Measurements from ENCODE around the gene ZNF316. TPM values are rescaled to one million over a fixed set of nuclear protein-coding genes. Genes with fewer than 3 reads are reported as not detected.

Gene ZNF316
- total RNA-seq, 4 donors from 2014 or later = 15.6 to 39.5 (median 27.3) TPM

GRCh38 chr7:6650521-6651011 is 13.4 kb downstream of the ZNF316 start:
- Histone ChIP-seq H3K27me3 (no peaks in the 10 kb centered on the region), H3K27ac (no peak overlapping the region), H3K4me1 (no peaks in the 10 kb centered on the region), H3K36me3 (no peaks in the 10 kb centered on the region), H3K9me3 (no peaks in the 10 kb centered on the region), H3K4me3 (no peak overlapping the region)
- intact Hi-C loops (cut with DNase I; ENCODE audit: low total_unique reads) = no loop called here
- TF ChIP-seq CTCF (IDR thresholded peaks at IDR 0.05) = no peak
- no peak for TF ChIP-seq POLR2A (IDR thresholded peaks at IDR 0.05)
- no peak for DNase-seq

- H3K36me3 ChIP-seq = no peaks in the 10 kb centered on the region
Measured at GRCh38 chr7:6651851-6652445, 14.8 kb downstream of the ZNF316 start.

GRCh38 chr7:6652446-6653011 is 15.4 kb downstream of the ZNF316 start:
- H3K4me3 ChIP-seq = no peak overlapping the region
- TF ChIP-seq CTCF (IDR thresholded peaks at IDR 0.05) (no peak), POLR2A (IDR thresholded peaks at IDR 0.05) (no peak)
- no peaks in the 10 kb centered on the region for H3K27me3 ChIP-seq
- H3K4me1 ChIP-seq = no peaks in the 10 kb centered on the region
- H3K36me3 ChIP-seq = no peaks in the 10 kb centered on the region
- intact Hi-C loops (cut with DNase I; ENCODE audit: low total_unique reads) = no loop called here
- H3K27ac ChIP-seq = no peak overlapping the region
- H3K9me3 ChIP-seq = no peaks in the 10 kb centered on the region
- DNase-seq = no peak

More at GRCh38 chr7:6651851-6652445, 14.8 kb downstream of the ZNF316 start:
- Histone ChIP-seq H3K9me3 (no peaks in the 10 kb centered on the region), H3K27me3 (no peaks in the 10 kb centered on the region), H3K4me1 (no peaks in the 10 kb centered on the region), H3K4me3 (no peak overlapping the region), H3K27ac (no peak overlapping the region)
- DNase-seq = no peak
- intact Hi-C loops (cut with DNase I; ENCODE audit: low total_unique reads) = no loop called here
- no peak for TF ChIP-seq CTCF (IDR thresholded peaks at IDR 0.05)
- TF ChIP-seq POLR2A (IDR thresholded peaks at IDR 0.05) = no peak

GRCh38 chr7:6653071-6654003 is 16.2 kb downstream of the ZNF316 start:
- Histone ChIP-seq H3K4me3 (no peak overlapping the region), H3K27me3 (no peaks in the 10 kb centered on the region), H3K27ac (no peak overlapping the region), H3K36me3 (no peaks in the 10 kb centered on the region), H3K4me1 (no peaks in the 10 kb centered on the region), H3K9me3 (no peaks in the 10 kb centered on the region)
- intact Hi-C loops (cut with DNase I; ENCODE audit: low total_unique reads) = no loop called here
- TF ChIP-seq POLR2A (IDR thresholded peaks at IDR 0.05) (no peak), CTCF (IDR thresholded peaks at IDR 0.05) (no peak)
- no peak for DNase-seq
